NCI-H82 (cell line): ENCODE data around the gene OAF.

Experiments used
- DNase-seq: peaks from one replicate; lab custom pipeline; 2025; lab: John Stamatoyannopoulos, UW

The OAF gene

DNA sequence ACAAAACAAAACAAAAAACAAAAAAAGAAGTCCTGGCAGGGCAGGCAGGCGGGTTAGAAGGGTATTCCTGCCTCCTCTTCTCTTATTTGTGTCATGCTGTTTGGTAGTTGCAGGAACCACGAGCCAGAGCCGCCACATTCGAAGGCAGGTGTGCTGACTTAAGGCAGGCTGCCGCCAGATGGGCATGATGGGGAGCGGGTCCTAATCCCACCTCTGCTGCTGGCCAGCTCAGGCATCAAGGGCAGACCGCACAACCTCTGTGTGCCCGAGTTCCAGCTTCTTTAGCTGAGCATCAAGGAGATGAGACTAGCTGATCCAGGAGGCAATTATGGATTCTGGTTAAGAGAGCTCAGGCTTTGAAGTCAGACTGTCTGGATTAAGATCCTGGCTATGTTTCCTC is 12.1 kb downstream of the OAF start:
- DNase-seq, result peak; percentile 66

DNA sequence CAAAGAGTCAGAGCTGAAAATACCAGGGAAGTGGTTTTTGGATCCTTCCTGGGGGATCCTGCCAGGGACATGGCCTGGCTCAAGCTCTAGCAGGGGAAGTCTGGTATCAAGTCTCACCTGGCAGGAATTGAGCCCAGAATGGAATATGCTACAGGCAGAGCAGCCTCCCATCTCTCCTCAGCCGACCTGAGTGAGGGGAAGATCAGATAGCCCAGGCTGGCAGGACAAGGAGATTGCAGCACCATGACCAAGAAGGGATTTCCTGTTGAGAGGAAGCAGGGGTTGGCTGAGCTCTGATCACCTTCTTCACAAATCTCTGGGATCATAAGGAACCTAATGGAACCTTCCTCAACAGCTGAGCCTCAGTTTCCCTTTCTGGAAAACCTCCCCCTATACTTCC is 13.0 kb downstream of the OAF start:
- no peak for DNase-seq

DNA sequence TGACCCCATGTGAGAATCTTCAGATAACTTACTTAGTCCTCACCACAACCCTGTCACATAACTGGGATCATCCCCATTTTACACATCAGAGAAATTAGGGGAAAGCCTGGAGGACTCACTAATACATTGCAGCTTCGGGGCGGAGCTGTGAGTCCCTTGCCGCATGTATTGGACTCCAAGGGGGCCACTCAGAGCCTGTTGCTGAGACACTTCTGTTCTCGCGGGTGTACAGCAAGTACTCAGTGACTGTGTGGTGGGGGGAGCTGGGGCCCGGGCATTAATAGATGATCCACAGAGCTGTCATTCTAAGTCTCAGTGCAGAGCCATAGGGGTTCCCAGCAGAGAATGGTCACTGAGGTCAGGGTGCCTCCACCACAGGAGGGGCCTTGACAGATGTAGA is 13.5 kb downstream of the OAF start:
- DNase-seq, result no peak

DNA sequence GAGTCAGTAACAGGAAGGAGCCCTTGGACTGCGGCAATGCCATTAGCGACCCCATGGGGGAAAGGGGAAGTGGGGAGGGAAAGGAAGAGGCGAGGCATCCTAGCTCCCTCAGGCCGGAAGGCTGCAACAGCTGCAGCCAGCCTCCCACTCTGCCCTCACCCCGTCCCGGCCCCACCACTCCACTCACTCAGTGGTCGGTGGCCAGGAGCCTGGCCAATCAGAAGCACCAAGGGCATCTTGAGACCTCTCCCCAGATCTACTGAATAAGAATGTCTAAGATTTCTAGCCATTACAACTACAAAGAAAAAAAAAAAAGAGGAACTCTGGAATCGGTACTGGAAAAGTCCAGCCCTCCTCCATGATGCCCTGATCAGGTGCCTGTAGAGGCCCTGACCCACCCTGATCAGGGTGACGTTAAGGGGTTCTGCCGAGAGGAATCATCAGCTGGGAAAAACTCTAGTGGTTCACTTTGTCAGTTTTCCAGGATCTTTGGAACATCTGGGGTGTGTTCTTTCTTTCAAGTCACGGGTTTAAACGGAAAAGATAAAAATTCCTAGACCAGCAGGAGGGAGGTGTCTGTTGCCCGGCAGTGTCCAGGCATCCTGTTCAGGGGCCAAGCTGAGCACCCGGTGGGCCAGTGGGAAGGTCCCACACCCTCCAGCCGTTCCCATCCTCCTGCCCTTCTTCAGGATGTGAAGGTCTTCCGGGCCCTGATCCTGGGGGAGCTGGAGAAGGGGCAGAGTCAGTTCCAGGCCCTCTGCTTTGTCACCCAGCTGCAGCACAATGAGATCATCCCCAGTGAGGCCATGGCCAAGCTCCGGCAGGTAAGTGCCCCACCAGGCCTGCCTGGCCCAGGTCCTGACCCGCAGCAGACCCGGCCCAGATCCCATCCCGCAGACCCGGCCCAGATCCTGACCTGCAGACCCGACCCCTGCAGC is 14.4 kb downstream of the OAF start:
- no peak for DNase-seq

DNA sequence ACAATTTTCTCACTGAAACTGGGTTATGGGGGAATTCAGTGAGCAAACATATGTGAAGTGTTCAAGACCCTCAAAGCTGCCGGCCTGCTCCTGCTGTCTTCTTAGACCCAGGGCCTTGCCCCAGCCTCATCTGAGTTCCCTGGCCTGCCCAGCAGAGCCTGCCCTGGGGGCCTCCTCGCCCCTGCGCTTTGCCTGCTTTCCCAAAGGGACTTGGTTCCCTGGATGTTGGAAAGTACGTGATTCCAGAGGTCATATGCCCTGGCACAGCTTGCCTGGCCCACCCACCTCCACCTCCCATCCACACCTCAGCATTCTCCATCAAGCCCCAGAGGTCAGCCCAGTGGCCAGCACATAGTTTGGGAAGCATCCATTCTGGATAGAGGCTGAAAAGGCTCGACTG is 15.4 kb downstream of the OAF start:
- DNase-seq, result no peak

DNA sequence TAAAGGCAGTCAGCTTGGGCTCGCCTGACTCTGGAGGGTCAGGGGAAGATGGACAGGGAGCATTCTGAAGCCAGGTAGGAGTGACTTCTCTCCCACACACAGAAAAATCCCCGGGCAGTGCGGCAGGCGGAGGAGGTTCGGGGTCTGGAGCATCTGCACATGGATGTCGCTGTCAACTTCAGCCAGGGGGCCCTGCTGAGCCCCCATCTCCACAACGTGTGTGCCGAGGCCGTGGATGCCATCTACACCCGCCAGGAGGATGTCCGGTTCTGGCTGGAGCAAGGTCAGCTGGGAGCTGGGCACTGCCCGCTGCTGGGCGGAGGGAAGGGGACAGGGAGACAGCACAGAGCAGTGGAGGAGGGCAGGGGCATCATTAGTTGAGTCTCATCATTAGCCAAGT is 15.9 kb downstream of the OAF start:
- DNase-seq, result no peak

DNA sequence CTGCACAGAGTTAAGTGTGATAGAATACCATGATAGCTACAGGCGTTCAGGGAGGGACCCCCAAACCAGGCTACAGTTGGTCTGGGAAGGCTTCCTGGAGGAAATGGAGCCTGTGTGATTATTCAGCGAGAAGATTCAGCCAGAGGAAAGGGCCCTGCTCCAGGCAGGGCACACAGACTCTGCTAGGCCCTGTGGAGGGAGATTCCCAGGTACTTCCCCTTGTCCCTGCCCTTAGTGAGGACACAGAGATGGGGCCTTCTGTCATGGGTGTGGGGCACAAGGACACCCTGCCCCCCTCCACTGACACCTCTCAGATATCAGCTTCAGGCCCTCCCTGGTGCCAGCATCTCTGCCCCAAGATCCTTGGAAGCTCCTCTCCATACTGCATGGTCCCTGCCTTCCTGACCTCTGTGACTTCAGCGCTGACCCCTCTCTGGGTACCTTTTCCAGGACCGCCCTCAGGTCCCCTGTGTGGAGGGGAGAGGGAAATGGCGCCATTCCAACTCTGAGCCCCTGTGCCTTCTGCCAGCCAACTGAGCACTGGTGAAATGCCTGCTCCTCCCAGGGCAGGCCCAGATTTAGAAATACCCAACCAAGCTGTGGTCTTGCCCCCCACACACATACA is 16.5 kb downstream of the OAF start:
- no peak for DNase-seq

DNA sequence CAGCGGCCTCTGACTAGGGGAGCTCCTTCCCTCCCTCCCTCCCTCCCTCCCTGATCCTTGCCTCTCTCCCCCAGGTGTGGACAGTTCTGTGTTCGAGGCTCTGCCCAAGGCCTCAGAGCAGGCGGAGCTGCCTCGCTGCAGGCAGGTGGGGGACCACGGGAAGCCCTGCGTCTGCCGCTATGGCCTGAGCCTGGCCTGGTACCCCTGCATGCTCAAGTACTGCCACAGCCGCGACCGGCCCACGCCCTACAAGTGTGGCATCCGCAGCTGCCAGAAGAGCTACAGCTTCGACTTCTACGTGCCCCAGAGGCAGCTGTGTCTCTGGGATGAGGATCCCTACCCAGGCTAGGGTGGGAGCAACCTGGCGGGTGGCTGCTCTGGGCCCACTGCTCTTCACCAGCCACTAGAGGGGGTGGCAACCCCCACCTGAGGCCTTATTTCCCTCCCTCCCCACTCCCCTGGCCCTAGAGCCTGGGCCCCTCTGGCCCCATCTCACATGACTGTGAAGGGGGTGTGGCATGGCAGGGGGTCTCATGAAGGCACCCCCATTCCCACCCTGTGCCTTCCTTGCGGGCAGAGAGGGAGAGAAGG is 18.1 kb downstream of the OAF start:
- DNase-seq, result peak; percentile 33

DNA sequence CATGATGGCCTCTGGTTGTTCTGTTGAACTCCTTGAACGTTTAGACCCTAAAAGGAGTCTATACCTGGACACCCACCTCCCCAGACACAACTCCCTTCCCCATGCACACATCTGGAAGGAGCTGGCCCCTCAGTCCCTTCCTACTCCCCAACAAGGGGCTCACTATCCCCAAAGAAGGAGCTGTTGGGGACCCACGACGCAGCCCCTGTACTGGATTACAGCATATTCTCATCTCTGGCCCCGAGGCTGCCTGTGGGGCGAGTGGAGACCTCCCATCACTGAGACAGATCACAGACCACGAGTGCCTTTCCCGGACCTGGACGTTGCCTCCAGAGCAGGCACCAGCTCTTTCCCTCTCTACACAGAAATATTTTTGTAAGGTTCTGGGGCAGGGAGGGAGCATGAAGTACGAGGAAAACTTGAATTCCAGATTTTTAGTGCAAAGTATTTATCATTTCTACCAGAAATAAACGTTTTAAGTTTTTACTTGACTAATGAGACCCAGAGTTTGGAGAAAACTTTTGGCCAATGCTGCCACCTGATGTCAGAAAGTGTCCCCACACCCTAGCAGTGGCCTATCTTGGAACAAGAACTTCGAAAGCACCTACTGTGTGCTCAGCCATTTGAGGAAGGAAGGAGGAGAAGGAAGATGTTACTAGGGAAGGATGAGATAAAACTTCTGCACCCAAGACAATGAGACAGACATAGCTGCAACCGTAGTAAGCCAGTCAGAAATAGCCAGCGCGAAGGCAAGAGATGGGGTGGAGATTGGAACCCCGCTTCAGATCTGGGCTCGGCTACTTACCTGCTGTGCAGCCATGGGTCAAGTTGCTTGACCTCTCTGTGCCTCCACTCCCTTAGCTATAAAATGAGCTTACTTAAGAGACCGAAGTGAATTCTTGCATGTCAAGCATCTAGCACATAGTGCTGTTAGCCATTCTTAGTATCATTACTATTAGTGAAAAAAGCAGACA is 18.9 kb downstream of the OAF start:
- peak; percentile 5 for DNase-seq

DNA sequence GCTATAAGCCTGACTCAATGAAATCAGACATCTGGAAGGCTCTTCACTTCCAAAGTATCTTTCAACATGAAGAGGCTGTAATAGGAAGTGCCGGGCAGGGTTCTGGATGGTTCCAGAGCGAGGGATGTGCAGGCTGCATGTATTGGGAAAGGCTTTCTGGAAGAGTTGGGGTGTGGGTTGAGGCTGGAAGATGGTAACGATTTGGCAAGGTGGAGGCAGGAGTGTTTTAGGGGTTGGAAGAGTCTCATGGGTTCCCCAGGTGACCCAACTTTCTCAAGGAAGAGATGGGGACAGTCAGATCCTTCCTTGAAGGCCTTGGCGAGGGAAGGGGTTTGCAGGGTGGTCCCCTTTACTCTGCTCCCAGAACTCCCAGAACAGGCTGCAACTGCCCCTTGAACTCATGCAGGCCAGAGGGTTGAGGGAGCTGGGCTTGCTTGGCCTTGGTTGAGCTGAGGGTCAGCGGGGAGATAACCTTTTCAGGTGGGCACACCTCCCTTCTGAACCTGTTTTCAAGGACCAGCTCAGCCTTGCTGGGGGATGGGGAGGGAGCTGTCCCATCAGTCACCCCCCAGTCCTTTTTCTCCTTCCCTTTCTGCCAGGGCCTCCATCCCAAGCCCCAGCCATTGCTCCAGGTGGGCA is 19.7 kb downstream of the OAF start:
- DNase-seq, result no peak

DNA sequence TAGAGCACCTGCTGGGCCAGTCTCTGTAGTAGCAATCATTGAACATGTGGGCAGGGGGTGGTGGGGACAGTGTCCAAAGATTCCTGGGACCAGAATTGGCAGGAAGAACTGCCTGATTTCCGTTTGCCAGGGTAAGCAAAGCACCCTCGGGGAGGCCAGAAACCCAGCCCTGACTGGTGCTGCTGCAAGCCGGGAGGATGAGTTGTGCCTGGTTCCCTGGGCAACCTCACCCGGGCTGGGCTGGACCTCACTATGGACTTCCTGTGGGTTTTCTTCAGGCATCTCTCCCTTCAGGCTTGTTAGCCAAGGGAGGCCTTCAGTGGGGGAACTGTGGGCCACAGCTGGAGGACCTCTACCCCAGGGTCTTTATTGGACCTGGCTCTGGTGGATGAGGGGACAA is 21.1 kb downstream of the OAF start:
- no peak for DNase-seq

DNA sequence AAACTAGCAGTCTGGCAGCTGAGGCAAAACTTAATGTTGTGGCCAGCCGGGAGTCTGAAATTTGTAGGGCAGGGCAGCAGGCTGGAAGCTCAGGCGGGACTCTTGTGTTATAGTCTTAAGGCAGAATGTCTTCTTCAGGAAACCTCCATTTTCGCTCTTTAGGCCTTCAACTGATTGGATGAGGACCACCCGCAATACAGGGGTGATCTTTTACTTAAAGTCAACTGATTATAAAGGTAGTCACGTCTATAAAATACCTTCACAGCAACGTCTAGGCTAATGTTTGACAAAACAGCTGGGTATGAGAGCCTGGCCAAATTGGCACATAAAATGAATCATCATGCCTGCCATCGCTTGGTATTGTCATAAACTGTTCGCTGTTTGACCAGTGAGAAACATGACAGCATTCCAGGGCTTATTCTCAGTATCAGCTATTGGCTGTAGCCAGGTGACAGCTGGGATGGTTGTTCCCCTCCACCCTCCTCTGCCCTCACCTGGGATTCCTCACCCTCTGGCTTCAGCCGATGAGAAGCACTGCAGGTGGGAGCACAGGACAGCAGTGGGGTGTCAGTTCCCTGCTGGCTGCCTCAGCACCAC is 22.5 kb downstream of the OAF start:
- DNase-seq, result no peak

DNA sequence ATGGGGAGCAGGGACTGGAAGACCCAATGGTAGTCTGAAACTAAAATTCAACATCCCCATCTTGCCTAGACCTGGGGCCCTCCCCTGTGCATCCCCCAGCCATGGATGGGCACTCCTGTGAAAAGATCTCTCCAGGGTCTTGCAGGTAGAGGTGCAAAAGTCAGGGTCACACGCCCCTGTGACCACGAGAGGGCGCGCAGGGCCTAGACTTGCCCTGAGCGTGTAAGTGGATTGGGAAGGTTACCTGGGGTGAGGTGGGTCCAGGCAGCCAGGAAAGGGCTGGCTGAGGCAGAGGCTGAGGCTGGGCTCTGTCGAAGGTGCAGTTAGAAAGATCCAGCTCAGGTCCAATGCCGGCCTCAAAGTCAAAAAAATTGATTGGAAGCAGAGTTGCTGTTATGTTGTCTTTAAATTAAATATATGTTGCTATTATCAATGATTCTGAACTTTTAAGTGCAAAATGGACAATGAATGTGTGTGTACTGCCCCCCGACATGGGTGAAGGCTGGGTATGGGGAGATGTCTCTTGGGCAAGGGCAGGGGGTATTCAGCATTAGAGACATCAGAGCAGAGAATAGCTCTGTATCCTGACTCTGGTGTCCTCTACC is 24.3 kb downstream of the OAF start:
- peak; percentile 83 for DNase-seq

DNA sequence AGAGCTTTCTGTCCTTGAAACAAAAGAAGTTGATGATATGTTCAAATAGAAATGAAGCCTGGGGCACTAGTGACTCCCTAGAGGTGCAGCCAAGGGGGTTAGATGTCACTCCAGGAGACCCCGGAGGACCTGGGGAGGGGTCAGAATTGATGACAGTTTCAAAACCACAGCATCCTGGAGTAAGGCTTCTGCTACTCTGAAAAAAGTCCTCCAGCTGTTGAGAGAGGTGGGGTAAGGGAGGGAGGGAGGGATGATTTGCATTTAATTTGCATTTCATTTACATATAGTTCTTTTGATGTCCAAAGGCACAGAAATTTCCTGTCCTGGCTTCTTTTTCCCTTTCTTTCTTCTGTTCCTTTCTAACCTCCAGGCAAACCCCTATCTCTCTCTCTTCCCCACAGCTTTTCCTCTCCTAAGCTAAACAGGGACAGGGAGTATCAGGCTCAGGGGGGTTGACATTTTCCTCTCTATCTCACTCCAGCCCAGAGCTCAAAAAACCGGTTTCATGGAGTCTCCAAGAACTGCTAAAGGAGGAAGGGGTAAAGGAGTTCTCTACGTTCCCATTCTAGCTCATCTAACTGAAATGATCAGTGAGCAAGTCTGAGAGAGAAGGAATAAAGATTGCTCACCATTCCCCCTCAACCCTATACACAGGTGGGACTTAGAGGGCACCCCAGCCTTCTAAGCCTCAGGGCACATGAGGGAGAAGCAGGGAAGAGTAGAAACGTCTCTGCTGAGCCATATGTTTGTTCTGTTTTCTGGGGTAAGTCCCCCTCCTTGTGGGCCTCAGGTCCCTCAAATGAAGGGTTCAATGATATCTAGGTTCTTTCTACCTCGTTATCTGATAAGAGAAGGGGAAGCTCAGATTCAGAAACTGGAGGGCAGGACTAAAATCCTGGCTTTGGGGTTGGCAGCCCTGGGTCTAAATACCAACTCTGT is 25.6 kb downstream of the OAF start:
- peak; percentile 25 for DNase-seq

DNA sequence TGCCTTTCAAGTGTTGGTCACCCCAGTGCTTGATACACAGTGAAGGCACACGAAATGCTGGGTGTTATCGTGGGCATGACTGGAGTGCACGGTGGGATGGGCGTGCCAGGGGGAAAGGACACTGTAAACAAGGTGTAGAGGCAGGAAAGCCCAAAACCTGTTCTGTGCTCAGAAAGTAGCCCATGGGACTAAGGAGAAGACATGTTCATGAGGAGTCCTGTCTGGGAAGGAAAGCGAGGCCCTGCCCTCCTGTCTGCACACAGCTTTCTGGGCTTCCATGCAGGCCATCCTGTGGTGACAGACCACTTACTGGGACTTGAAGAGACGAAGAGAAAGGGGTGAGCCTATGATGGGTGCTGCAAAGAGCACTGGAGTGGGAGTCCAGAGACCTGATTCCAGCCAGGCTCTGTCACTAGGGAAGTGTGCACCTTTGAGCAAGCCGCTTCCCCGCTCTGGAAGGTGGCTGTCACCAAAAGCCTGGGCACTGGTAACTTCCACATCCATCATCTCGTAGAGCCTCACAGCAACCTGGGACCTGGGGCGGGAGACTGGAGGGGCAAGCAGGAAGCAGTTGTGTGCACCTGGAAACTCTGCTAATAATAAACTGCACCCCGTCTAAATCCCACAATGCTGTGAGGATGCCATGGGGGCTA is 28.3 kb downstream of the OAF start:
- DNase-seq, result no peak

DNA sequence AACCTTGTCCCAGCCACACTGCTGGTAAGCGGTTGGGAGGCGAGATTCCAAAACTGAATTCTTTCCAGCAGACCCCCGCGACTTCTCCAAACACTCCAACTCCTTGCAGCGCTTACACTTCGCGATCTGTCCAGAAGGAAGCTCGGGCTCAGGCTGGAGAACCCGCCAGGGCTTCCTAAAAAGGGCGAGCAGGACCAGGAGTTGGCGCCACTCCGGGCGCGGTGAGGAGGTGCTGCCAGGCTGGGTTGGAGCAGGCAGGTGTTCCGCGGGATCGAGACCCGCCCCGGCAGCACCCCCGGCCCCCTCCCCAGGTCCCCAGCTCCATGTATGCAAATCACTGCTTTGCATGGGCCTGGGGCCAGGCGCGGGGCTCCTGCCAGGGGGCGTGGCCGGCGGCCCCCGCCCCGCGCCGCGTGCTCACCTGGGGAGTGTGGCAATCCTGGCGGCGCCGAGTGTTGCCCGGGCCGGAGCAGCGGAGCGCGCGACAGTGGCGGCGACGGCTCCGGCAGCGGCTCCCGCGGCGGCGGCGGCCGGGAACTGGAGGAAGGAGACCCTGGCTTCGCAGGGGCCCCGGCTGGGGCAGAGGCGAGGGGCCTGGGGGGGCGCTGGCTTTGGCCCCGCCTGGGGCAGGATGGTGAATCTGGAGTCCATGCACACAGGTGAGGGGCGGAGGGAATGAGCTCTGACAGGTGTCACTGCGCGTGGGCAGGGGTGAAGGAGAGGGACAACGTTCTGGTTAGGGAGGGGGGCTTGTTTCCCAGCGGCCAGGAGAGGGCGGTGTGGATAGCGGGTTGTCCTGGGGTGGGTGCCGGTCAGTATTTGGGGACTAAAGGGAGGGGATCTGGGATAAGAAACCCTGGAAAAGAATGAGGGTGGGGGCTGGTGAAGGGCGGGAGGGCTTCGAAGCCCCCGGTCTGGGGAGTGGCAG is 29.1 kb downstream of the OAF start, which contains the start of gene POU2F3:
TSS of gene POU2F3 (plus strand) at position 428 of the 928 bp plus-strand sequence. CDS start at position 632, 204 bp downstream.
- DNase-seq, result no peak

DNA sequence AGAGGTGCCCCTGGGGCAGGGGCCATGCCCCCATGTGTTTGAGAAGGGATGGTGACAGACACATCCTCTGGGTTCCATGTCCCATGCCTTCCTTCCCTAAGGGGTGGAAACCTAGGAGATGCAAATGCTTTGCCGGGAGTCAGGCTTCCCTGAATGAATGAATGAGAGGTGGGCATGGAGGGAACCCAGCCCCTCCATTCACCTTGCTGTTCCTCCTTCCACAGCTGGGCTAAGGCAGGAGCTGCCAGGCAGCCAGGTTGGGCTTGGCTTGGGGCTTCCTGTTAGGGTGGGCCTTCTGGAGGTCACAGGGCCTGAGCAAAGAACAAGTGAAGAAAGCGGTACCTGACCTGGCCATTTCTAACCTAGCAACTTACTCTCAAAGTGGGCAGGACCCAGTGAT is 30.0 kb downstream of the OAF start:
- no peak for DNase-seq

DNA sequence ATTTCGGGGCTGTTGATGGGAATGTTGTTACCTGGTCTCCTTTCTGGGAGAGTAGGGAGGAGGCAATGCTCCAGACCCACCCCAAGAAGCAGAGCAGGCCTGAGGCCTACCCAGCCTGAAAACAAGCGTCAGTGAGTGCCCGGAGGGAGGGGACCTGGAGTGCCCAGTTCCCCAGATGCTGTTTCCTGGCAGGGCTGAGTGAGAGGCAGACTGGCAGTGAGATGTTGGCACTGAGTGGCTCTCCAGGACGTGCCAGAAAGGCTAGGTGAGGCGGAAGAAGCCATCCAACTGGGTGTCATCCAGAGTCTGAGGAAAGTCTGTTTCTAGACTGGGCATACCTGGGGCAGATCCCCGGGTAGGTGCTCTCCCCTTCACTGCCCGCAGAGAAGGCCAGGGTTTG is 30.4 kb downstream of the OAF start:
- DNase-seq, result no peak
